AG04450 (cell line): Measurements from ENCODE around the gene DIP2C. TPM values are rescaled to one million over a fixed set of nuclear protein-coding genes. Genes with fewer than 3 reads are reported as not detected.
"Not testable (repeated sequence)": the region's sequence is repeated elsewhere in the genome, so short reads cannot be mapped to it uniquely, and the experiment has no call there.

Experiments
- CTCF ChIA-PET: fragments of 300-600, 350-600 bp; formaldehyde crosslinking; extraction: SDS; loops from one replicate; lab custom pipeline; 2022; ENCODE audit warnings: antibody characterized with exemption, inconsistent platforms; lab: Charles Lee
- POLR2A ChIA-PET: fragments of 350-600 bp; formaldehyde crosslinking; extraction: SDS; loops from one replicate; lab custom pipeline; 2021; ENCODE audit warnings: antibody characterized with exemption, inconsistent platforms; lab: Yijun Ruan, JAX
- DNase-seq: peaks from one replicate; pipeline ENCODE4 v3.0.0-alpha.2; 2011; ENCODE audit warnings: low read depth, low spot score
- H3K27ac ChIP-seq: one replicate; pipeline ENCODE4 v1.5.1; 2012; ENCODE audit warnings: low read depth, low read length, control low read depth
- H3K27me3 ChIP-seq: one replicate; pipeline ENCODE4 v1.6.0; 2012; ENCODE audit warnings: low read length; ENCODE audit not compliant: control insufficient read depth, insufficient read depth
- H3K4me3 ChIP-seq: 2 replicates; pipeline ENCODE4 v1.5.1; 2011; ENCODE audit warnings: mild to moderate bottlenecking, low read depth, low read length, control low read depth
- H3K9me3 ChIP-seq: 2 replicates; pipeline ENCODE4 v1.5.1; 2012; ENCODE audit warnings: low read length; ENCODE audit not compliant: control insufficient read depth, insufficient read depth
- polyA plus RNA-seq: library from polyadenylated mRNA; depleted of rRNA; stranded (reverse); fragments of >200 nt; gene quantifications from 2 replicates; pipeline ENCODE4 v1.2.3, GENCODE V29; 2011
- TF ChIP-seq, protein P1 (sequence below): IDR thresholded peaks from 2 replicates; pipeline ENCODE4 v1.5.1; 2011; ENCODE audit warnings: low read depth, low read length, control low read depth, inconsistent platforms

Gene DIP2C
- polyA plus RNA-seq, 1 experiment, result 9.6 TPM

DNA sequence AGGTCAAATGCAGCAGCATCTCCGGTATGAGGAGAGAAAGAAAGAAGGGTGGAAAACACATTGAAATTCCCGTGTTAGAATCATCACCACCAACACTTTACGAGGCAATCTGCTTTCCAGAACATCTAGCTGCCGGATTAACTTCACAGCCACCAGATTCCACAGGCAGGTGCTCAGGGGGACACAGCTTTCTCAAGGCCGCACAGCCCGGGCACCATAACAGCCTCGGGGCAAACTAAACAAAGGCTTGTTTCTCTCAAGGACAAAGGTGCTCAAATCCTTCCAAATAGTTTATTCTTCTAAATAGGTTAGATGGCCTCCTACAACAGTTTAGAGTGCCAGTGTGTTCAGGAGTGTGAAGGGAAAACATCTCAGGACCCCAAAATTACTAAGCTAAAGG, 156.3 kb downstream of the DIP2C start:
- POLR2A ChIA-PET, result no interaction called here
- CTCF ChIA-PET, result no interaction called here
- DNase-seq, result no peak
- peaks cover 4% of the 10 kb centered on the region; the same call in 1 of the 2 replicates for H3K9me3 ChIP-seq
- H3K27ac ChIP-seq, result no peak overlapping the region
- no peaks in the 10 kb centered on the region for H3K27me3 ChIP-seq
- TF ChIP-seq, protein P1, sequence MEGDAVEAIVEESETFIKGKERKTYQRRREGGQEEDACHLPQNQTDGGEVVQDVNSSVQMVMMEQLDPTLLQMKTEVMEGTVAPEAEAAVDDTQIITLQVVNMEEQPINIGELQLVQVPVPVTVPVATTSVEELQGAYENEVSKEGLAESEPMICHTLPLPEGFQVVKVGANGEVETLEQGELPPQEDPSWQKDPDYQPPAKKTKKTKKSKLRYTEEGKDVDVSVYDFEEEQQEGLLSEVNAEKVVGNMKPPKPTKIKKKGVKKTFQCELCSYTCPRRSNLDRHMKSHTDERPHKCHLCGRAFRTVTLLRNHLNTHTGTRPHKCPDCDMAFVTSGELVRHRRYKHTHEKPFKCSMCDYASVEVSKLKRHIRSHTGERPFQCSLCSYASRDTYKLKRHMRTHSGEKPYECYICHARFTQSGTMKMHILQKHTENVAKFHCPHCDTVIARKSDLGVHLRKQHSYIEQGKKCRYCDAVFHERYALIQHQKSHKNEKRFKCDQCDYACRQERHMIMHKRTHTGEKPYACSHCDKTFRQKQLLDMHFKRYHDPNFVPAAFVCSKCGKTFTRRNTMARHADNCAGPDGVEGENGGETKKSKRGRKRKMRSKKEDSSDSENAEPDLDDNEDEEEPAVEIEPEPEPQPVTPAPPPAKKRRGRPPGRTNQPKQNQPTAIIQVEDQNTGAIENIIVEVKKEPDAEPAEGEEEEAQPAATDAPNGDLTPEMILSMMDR, result no peak
- no peak overlapping the region for H3K4me3 ChIP-seq

- H3K9me3 ChIP-seq, DNase-seq, H3K4me3 ChIP-seq, POLR2A ChIA-PET, H3K27me3 ChIP-seq, H3K27ac ChIP-seq, CTCF ChIA-PET: not testable (repeated sequence)
Observed at GRCh38 chr10:532331-532730, 157.1 kb downstream of the DIP2C start.

GRCh38 chr10:531541-531940, 157.9 kb downstream of the DIP2C start:
- CTCF ChIA-PET, result no interaction called here

DNA sequence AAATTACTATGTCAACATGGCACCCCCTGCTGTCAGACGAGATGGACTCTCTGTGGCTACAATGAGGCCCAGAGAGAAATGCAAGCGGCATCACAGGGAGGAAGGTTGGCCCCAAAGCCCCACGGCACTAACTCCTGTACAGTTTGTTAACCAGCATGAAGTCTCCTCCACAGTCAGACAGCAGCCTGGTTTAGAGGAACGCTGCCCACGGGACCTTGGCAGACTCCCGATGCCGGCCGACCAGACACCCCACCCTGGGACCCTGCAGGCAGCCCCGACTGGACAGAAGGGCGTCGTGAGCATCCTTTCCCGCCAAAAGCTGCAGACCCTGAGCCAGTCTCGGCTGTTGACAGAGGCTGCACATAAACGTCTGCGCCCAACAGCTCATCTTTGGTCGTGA, 158.8 kb downstream of the DIP2C start:
- DNase-seq, result no peak
- ChIA-PET POLR2A (no interaction called here), CTCF (no interaction called here)
- Histone ChIP-seq H3K9me3 (peaks cover 4% of the 10 kb centered on the region; the same call in 1 of the 2 replicates), H3K4me3 (no peak overlapping the region), H3K27me3 (no peaks in the 10 kb centered on the region), H3K27ac (no peak overlapping the region)
- TF ChIP-seq, protein P1, result no peak

More at GRCh38 chr10:531541-531940, 157.9 kb downstream of the DIP2C start:
- Histone ChIP-seq H3K27ac (no peak overlapping the region), H3K9me3 (peaks cover 4% of the 10 kb centered on the region; the same call in 1 of the 2 replicates), H3K27me3 (no peaks in the 10 kb centered on the region), H3K4me3 (no peak overlapping the region)
- no peak for DNase-seq
- TF ChIP-seq, protein P1, result no peak
- POLR2A ChIA-PET, result no interaction called here

DNA sequence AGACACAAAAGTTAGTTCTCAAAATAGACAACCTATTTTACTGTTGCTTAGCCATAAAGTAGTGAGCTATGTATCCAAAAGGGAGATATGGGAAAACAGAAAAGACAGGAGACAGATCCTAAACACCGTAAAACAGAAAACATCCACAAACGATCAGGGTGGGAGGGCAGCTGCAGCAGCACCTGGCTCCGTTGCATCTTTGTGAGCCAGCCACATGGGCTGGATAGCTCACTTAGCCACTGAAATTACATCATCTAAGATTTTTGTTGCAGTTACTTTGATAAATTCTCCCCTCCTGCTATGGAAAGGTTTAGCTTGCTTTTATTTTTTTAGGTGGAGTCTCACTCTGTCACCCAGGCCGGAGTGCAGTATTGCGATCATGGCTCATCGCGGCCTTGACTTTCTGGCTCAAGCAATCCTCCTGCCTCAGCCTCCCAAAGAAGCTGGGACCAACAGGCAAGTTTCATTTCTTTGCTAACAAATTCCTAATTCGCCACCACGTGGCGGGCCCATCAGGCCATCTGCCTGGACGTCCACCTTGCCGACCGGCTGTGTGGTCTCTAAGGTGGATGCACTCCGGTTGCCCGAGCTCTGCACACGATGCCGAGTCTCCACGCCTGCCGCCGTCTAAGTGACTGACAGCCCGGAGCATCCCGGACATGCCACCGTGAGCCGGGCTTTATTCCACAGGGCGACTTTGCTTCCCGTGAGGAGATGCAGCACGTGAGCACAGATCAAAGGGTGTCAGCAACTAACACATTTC, 159.8 kb downstream of the DIP2C start:
- no peaks in the 10 kb centered on the region for H3K27me3 ChIP-seq
- TF ChIP-seq, protein P1, result no peak
- POLR2A ChIA-PET, result no interaction called here
- no peak overlapping the region for H3K27ac ChIP-seq
- H3K9me3 ChIP-seq, result peaks cover 4% of the 10 kb centered on the region; the same call in 1 of the 2 replicates
- no peak for DNase-seq
- H3K4me3 ChIP-seq, result no peak overlapping the region
- CTCF ChIA-PET, result interaction anchor here (1.2 kb wide), 1 partner anchor 15 kb away, joined by 3 read pairs; no protein-coding TSS in a partner anchor
